Mammary epithelial cell (primary cell): ENCODE data around the gene P4HA1.

Source experiments
- EZH2 ChIP-seq: IDR thresholded peaks from 2 replicates; pipeline ENCODE4 v1.6.1; 2012; ENCODE audit warnings: low read length, inconsistent platforms, borderline replicate concordance
- TF ChIP-seq, protein P1 (sequence below), 2 donors: IDR thresholded peaks in 1 of 2; conservative IDR thresholded peaks in 1 of 2; 2 replicates each; pipeline ENCODE4 v1.5.1; 2011 to 2012; ENCODE audit warnings: inconsistent platforms in 2 of 2, low read length in 2 of 2, mild to moderate bottlenecking in 2 of 2, control low read depth in 1 of 2, low read depth in 1 of 2; ENCODE audit not compliant: insufficient read depth in 1 of 2; ENCODE audit errors: extremely low read depth in 1 of 2

DNA sequence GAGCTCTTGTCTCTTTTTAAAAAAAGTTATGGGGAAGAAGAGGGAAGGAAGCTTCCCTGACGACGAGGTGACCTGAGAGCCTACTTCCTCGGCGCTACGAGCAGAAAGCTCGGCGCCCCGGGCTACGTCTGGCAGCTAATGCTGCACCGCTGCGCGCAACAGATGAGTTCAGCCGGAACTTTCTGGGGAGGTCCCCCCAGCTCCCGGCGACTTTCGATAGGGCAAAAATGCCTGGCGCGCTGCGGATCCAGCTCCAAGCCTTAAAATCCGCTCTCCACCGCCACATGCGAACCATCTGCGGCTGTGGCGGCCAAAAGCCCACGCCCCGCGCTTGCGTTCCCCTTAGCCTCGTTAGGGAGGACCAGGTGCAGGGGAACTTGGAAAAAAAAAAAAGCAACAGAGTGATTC lies 621 bp downstream of the P4HA1 start:
- TF ChIP-seq, protein P1, sequence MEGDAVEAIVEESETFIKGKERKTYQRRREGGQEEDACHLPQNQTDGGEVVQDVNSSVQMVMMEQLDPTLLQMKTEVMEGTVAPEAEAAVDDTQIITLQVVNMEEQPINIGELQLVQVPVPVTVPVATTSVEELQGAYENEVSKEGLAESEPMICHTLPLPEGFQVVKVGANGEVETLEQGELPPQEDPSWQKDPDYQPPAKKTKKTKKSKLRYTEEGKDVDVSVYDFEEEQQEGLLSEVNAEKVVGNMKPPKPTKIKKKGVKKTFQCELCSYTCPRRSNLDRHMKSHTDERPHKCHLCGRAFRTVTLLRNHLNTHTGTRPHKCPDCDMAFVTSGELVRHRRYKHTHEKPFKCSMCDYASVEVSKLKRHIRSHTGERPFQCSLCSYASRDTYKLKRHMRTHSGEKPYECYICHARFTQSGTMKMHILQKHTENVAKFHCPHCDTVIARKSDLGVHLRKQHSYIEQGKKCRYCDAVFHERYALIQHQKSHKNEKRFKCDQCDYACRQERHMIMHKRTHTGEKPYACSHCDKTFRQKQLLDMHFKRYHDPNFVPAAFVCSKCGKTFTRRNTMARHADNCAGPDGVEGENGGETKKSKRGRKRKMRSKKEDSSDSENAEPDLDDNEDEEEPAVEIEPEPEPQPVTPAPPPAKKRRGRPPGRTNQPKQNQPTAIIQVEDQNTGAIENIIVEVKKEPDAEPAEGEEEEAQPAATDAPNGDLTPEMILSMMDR (conservative IDR thresholded peaks at IDR 0.05 in 1 of 2, IDR thresholded peaks at IDR 0.05 in 1 of 2; ENCODE audit: extremely low read depth in 1 of 2, insufficient read depth in 1 of 2, low read depth in 1 of 2, low read length in 2 of 2), result no peak
- no peak for TF ChIP-seq EZH2
